Raji (cell line): ENCODE results near the gene PGRMC1.

ENCODE experiments used
- POLR2A ChIP-seq: IDR thresholded peaks from 2 replicates; pipeline ENCODE4 v1.6.1; 2011; ENCODE audit warnings: low read depth, low read length, control low read depth; ENCODE audit not compliant: insufficient read depth

PGRMC1 gene

GRCh38 chrX:119228512-119229252 is 7.4 kb upstream of the PGRMC1 start:
- TF ChIP-seq POLR2A: no peak

DNA sequence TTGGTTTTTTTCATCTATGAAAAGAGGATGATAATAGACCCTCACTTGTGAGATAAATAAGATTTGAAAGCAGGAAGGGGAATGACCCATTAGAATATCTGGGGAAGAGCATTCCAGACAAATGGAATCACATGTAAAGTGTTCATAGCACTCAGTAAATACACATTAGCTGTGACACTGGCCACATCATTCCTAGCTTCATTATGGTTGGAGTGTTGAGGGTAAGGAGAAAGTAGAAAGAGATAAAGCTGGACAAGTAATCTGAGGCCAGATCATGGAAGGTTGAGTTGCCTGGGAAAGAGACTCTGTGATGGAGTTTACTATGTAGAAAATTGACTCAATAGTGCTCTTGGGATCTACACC is 6.9 kb upstream of the PGRMC1 start:
- no peak for TF ChIP-seq POLR2A

DNA sequence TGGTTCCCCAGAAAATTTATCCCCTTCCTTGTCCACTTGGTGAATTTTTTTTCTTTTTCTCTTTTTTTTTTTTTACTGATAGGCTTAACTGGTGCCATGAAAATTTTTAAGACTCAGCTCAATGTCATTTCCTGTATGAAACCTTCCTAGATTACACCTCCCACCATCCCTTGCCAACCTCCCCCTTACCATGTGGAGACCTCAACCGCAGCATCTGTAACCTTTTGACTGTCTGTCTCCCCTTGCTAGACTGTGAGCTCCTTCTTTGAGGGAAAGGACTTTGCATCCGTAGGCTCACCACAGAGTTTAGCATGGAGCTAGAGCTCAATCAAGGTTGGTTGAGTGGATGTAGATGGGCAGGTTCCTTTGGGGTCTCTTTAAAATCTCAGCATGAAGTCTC is 5.2 kb upstream of the PGRMC1 start:
- no peak for TF ChIP-seq POLR2A

DNA sequence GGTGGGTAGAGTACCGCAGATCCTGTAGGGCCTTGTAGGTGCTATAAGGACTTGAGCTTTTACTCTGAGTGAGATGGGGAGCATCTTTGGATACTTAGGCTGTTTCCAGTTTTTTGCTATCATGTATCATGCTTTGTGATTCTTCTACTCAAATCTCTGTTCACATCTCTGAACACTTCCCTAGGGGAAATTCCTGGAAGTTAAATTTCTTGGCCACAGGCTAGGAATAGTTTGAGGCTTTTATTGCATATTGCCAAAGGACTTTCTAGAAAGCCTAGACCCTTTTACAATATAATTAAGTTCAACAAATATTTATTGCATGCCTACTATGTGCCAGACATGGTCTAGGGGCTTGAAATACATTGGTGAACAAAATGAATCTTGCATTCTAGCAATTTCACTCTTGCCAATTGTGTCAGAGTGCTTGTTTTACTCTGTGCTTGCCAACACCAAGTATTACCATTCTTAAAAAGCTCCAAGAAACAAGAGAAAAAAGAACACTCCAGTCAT is 4.1 kb upstream of the PGRMC1 start:
- no peak for TF ChIP-seq POLR2A

DNA sequence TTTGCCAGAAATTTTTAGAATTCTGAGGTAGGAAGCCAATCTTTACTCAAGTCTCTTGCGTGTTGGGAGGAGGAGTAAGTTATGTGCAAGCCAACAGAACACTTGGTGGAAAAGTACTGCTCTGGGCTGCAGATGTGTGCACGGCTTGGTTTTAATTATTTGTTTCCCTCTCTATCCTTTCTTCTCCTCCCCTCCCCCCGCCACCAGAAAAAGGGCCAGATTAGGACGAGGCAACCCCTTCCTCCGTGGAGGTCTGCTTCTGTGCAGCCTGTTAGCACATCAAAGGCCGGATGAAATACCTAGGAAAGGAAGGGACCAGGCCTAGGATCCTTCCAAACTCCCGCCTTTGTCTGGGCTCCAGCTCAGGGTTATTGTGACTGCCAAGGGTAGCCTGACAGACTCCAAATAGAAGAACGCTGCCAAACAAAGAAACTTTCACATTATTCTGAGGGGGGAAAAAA is 1.0 kb upstream of the PGRMC1 start:
- no peak for TF ChIP-seq POLR2A

DNA sequence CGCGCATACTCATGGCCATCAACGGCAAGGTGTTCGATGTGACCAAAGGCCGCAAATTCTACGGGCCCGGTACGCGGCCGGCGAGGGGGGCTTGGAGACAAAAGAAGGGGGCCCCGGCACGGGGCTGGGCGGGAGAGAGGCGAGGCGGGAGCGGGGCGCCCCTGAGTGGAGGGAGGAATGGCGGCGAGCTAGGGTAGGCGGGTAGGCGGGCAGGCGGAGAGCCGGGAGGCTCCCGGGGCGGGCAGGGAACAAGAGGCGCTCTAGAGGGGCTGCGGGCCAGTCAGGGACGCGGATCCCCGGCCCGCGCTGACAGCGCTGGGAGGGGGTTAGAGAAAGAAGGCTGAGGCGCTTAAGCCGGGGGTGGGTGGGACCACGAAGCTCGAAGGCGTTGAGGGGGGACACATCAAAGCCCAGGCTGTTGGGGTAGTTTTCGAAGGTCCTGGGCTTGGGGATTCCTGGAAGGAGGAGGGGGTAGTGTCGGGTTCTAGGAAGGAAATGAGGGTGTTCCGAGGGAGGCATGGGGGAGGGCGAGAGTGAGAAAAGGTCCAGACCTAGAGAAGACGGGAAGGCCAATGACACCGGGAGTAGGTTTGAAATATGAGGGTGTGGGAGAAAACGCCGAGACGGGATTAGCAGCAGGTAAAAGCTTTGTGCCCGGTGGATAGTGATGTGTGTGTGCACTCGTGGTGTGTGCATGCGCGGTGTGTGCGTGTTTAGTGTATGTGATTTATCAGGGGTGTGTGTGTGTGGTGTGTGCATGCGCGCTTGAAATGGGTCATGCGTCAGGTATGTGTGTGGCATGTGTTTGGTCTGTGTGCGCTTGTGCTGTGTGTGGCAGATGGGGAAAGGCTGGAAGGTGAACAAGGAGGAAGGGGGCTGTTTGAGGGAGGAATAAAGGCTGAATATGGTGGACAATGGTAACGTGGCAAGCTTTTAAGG is 807 bp downstream of the PGRMC1 start:
- no peak for TF ChIP-seq POLR2A

GRCh38 chrX:119237562-119237942 is 1.5 kb downstream of the PGRMC1 start:
- no peak for TF ChIP-seq POLR2A

GRCh38 chrX:119238557-119238956 is 2.5 kb downstream of the PGRMC1 start:
- TF ChIP-seq POLR2A: no peak

GRCh38 chrX:119240356-119240755 is 4.3 kb downstream of the PGRMC1 start:
- TF ChIP-seq POLR2A: no peak

GRCh38 chrX:119247702-119248101 is 11.6 kb downstream of the PGRMC1 start:
- no peak for TF ChIP-seq POLR2A

DNA sequence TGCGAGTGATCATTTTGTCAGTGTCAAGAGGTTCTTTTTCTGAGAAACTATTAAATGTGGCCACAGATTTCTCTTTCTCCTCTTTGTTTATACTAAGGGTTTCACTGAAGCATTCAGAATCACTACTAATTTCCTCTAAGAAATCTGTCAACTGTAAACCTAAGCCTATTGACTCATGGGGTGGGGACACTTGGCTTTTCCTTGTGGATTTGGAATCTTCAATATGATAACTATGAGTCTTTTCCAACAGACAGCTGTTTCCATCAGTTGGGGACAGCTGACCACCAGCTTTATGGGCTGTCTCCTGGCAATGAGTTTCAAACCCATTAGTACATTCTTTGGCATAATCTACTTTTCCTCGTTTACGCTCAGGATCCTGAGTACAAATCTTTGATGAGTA is 13.8 kb downstream of the PGRMC1 start:
- TF ChIP-seq POLR2A: no peak

DNA sequence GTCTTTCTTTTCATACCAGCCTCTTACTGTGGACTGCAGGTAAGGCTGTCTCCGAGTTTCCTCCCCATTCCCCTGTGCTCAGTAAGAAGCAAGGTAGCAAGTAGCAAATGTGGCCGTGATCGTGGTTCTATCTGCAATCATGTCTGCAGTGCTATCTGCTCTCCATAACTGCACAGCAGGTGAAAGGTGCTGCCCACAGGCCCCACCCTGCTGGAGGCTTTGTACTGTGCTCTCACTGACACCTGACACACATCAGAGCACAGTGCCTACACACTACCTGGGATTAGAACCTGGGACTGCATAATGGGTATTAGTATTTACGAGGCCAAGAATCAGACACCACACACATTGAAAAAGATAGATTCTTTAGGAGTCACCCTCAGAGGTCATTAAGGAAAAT is 15.3 kb downstream of the PGRMC1 start:
- TF ChIP-seq POLR2A: no peak

DNA sequence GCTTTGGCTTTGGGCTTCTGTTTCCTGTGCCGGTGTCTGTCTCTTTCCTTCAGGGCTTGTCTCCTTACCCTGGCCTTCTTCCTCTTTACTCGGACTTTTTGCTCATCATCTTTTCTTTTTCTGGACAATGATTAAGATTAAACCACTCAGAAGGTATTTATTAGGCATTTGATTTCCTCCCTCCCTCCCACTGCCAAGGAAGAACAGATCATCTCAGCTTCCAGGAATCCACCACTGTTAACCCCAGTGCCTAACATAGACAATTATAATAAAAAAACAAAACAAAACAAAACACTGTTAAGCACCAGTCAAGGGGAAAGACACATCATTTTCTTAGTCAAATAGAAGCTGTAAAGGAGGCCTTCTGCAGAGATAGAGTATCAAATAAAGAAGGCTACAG is 16.6 kb downstream of the PGRMC1 start:
- TF ChIP-seq POLR2A: no peak

DNA sequence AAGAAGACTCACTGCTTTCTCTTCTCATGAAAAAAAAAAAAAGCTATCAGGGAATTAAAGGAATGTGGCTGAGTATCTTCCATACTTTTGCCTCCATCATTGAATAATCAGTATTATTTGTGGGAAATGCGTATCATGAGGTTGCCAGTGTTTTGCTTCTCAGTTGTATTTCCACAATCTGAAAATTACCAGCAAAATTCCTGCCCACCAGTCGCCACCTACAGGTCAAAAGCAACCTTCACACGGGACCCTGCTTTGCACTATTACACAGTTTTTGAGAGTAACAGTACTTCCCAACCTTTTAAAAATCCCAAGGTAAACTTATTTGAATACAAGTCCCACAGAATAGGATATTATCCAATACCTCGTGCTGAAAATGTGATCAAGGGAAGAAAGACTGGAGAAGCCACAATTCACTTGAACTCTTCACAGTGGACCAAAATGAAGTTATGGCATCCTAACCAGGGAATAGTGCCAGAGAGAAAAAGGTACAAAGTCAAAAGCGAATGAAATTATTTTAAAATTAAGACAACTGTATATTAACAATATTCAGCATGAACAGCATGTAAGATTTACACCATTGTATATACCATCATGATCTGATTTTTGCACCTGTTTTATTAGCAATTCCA is 30.4 kb downstream of the PGRMC1 start:
- TF ChIP-seq POLR2A: no peak

GRCh38 chrX:119272882-119273419 is 36.9 kb downstream of the PGRMC1 start:
- TF ChIP-seq POLR2A: no peak

GRCh38 chrX:119273420-119274192 is 37.5 kb downstream of the PGRMC1 start:
- TF ChIP-seq POLR2A: no peak
